ENCODE measurements around the gene FGD4.
"Not testable (repeated sequence)": the region's sequence is repeated elsewhere in the genome, so short reads cannot be mapped to it uniquely, and the experiment has no call there.

Gene FGD4

DNA sequence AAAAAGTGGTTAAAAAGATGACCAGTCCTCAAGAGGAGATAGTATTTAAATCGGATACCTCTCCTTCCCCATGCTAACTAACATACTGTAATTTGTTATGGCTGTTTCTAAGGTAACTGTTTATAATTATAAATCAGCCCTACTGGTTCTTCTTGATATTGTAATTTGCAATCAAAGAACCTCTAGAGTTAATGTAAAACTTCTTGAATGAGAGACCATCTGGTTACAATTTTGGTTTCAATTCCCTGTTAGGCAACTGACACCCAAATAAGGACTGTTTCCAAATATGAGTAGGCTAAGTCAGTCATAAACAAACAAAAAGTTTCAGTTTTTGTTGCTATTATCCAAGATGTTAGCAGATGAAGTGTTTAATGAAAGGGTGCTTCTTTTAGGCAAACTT lies 159.5 kb downstream of the FGD4 start:
- TF ChIP-seq, protein P1, sequence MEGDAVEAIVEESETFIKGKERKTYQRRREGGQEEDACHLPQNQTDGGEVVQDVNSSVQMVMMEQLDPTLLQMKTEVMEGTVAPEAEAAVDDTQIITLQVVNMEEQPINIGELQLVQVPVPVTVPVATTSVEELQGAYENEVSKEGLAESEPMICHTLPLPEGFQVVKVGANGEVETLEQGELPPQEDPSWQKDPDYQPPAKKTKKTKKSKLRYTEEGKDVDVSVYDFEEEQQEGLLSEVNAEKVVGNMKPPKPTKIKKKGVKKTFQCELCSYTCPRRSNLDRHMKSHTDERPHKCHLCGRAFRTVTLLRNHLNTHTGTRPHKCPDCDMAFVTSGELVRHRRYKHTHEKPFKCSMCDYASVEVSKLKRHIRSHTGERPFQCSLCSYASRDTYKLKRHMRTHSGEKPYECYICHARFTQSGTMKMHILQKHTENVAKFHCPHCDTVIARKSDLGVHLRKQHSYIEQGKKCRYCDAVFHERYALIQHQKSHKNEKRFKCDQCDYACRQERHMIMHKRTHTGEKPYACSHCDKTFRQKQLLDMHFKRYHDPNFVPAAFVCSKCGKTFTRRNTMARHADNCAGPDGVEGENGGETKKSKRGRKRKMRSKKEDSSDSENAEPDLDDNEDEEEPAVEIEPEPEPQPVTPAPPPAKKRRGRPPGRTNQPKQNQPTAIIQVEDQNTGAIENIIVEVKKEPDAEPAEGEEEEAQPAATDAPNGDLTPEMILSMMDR (conservative IDR thresholded peaks at IDR 0.05; ENCODE audit: control insufficient read depth, insufficient read depth, low read depth, low read length): no peak
- peak; percentile 87 for DNase-seq (ENCODE audit: low read depth)
- H3K4me3 ChIP-seq (ENCODE audit: control insufficient read depth, low read depth, low read length): no peak overlapping the region

DNA sequence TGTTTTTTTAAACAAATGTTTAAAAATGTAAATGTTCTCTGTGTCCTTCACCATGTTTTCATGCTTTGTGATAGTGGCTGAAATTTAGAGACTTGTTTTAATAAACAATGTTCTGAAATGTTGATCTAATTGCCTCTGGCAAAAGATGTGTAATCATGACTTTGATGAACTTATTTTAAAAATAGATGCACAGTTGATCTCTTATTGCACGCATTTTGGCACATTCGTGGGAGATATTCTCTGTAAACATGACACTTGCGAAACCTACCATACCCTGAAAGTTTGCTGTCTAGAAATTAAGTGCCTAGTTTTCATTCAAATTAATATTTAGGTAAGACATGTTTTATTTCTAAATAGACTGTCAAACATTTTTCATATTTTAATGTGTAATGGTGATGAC lies 160.1 kb downstream of the FGD4 start:
- TF ChIP-seq, protein P1 (conservative IDR thresholded peaks at IDR 0.05; ENCODE audit: control insufficient read depth, insufficient read depth, low read depth, low read length): no peak
- no peak overlapping the region for H3K4me3 ChIP-seq (ENCODE audit: control insufficient read depth, low read depth, low read length)
- DNase-seq (ENCODE audit: low read depth): peak; percentile 46

DNA sequence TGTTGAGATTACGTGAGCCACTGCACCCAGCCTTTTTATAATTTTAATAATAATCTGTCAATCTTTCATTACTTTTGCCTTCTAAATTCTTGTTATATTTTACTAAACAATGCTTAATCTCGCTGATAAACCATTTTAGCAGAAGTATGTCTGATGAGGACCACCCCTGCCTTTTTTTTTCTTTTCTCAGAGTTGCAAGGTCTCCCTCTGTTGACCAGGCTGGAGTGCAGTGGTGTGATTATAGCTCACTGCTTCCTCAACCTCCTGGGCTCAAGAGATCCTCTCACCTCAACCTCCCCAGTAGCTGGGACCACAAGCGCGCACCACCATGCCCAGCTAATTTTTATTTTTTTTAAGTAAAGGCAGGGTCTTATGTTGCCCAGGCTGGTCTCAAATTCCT lies 161.2 kb downstream of the FGD4 start:
- H3K4me3 ChIP-seq (ENCODE audit: control insufficient read depth, low read depth, low read length): no peak overlapping the region
- TF ChIP-seq, protein P1 (conservative IDR thresholded peaks at IDR 0.05; ENCODE audit: control insufficient read depth, insufficient read depth, low read depth, low read length): no peak
- DNase-seq (ENCODE audit: low read depth): no peak

DNA sequence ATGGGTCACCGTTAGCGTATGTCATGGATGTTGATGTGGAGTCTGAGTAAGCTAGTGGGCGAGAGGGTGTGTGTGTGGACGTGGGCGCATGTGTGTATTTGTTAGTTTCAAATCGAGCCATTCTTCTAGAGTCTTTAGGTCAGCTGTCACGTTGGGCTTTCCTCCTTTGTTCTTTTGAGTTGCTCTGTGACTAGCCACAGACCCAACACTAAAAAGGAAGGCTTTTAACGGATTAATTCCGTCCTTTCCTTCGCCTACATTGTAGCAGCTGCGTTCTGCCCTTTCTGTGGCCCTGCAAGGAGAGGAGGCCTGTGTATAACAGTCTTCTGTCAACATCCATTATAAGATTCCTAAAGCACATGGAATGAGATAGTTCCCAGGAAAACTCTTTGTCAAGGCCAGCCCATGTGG lies 162.6 kb downstream of the FGD4 start:
- TF ChIP-seq, protein P1 (conservative IDR thresholded peaks at IDR 0.05; ENCODE audit: control insufficient read depth, insufficient read depth, low read depth, low read length): no peak
- DNase-seq (ENCODE audit: low read depth): peak; percentile 58
- no peak overlapping the region for H3K4me3 ChIP-seq (ENCODE audit: control insufficient read depth, low read depth, low read length)

DNA sequence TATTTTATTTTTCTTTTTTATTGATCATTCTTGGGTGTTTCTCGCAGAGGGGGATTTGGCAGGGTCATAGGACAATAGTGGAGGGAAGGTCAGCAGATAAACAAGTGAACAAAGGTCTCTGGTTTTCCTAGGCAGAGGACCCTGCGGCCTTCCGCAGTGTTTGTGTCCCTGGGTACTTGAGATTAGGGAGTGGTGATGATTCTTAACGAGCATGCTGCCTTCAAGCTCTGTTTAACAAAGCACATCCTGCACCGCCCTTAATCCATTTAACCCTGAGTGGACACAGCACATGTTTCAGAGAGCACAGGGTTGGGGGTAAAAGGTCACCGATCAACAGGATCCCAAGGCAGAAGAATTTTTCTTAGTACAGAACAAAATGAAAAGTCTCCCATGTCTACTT lies 163.1 kb downstream of the FGD4 start:
- DNase-seq (ENCODE audit: low read depth); H3K4me3 ChIP-seq (ENCODE audit: control insufficient read depth, low read depth, low read length): not testable (repeated sequence)

DNA sequence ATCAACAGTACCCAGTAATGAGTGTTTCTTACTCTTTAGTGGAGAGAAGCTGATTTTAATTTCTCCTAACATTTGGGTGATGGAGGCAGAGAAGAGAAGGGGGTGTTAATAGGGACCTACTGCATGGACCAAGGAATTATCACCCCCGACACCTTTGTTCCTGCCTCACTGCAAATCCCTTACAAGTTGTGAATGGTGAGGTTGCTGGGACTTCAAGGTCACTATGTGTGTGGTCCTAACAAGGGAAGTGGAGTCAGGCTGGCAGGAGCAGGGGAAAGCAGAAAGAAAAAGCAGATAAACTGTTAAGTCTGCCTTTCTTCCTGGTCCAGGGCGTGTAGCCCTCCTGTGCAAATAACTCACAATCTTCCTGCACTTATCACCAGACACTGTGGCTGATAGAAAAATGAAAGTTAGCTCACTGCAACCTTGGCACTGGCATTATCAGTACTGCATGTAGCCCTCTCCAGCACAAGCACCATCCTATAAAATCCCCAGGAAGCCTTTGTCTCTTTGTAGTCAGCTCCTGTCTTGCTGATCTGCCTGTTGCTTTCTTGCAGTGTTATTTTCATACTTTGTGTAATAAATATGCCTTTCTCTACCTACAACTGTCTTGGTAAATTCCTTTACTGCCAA lies 167.4 kb downstream of the FGD4 start:
- H3K4me3 ChIP-seq (ENCODE audit: control insufficient read depth, low read depth, low read length): no peak overlapping the region
- no peak for DNase-seq (ENCODE audit: low read depth)
- TF ChIP-seq, protein P1 (conservative IDR thresholded peaks at IDR 0.05; ENCODE audit: control insufficient read depth, insufficient read depth, low read depth, low read length): no peak

DNA sequence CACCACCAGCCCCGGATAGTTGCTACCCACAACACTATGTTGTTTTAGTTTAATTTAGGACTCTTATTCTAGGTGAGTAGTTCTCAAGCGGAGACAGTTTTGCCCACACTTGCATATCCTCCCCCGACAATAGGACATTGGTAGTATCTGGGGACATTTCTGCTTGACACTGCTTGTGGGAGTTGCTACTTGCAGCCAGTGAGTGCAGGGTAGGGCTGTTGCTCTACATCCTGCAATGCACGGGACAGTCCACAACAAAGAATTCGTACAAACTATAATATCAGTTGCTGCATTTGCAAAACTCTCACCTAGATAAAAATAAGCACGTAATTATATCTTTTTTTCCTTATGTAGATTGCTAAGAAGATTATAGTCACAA lies 167.9 kb downstream of the FGD4 start:
- TF ChIP-seq, protein P1 (conservative IDR thresholded peaks at IDR 0.05; ENCODE audit: control insufficient read depth, insufficient read depth, low read depth, low read length): no peak
- DNase-seq (ENCODE audit: low read depth): no peak

More for the DNA sequence above, 167.9 kb downstream of the FGD4 start:
- no peak overlapping the region for H3K4me3 ChIP-seq (ENCODE audit: control insufficient read depth, low read depth, low read length)
